ENCODE measurements around the gene NRXN3. TPM values are rescaled to one million over a fixed set of nuclear protein-coding genes. Genes with fewer than 3 reads are reported as not detected.

Gene NRXN3
- polyA plus RNA-seq, 1 of the 3 experiments (the other 2 are of a cell fraction) = 1.6 TPM

DNA sequence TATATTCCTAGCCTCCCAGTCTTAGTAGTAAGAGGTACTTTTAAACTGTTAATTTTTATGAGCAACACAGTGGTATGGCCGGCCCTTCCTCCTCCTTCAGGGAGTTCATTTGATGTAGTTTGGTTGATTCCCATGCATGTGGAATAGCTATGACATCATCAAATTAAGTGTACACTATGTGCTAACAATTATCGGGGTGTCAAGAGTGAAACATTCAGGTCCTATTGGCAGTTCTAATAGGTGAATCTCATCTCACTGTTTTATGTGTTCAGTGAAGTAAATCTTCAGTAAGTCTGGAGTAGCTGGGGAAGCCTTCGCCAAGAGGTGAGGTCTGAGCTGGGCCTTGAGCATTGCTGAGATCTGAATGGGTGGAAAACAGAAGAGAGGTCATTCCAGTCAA lies 1384.6 kb downstream of the NRXN3 start (continued):
- TF ChIP-seq, protein P1, sequence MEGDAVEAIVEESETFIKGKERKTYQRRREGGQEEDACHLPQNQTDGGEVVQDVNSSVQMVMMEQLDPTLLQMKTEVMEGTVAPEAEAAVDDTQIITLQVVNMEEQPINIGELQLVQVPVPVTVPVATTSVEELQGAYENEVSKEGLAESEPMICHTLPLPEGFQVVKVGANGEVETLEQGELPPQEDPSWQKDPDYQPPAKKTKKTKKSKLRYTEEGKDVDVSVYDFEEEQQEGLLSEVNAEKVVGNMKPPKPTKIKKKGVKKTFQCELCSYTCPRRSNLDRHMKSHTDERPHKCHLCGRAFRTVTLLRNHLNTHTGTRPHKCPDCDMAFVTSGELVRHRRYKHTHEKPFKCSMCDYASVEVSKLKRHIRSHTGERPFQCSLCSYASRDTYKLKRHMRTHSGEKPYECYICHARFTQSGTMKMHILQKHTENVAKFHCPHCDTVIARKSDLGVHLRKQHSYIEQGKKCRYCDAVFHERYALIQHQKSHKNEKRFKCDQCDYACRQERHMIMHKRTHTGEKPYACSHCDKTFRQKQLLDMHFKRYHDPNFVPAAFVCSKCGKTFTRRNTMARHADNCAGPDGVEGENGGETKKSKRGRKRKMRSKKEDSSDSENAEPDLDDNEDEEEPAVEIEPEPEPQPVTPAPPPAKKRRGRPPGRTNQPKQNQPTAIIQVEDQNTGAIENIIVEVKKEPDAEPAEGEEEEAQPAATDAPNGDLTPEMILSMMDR (IDR thresholded peaks at IDR 0.05) = no peak

DNA sequence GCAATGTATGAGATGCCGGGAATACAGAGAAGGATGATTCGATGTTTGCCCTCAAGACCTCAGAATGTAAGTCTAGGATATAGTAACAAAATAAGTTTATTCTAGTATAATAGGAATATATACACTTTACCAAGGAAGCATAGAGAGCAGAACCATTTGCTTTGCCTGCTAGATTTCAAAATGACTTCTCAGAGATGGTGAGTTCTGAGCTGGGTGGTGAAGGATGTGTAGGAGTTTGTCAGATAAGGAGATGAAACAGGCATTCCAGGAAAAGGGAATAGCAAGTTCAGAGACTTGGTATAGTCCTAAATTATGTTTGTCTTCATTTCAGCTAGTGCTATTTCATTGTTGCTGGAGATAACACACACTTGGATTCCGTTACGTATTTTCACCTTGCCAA lies 1385.3 kb downstream of the NRXN3 start:
- WGBS (ENCODE audit: low lambda C conversion rate) = 50% methylated on average over 4 of the region's 4 CpGs
- Histone ChIP-seq H3K9ac (no peak overlapping the region), H4K20me1 (ENCODE audit: insufficient read depth) (no peaks in the 10 kb centered on the region), H3F3A (replicated peaks; ENCODE audit: insufficient read depth) (no peaks in the 10 kb centered on the region), H2AFZ (ENCODE audit: low read depth) (no peak overlapping the region), H3K27me3 (ENCODE audit: insufficient read depth) (no peaks in the 10 kb centered on the region), H3K9me2 (no peaks in the 10 kb centered on the region), H3K9me3 (no peaks in the 10 kb centered on the region), H3K79me2 (ENCODE audit: insufficient read depth) (no peaks in the 10 kb centered on the region), H3K36me3 (replicated peaks in 1 of 2; ENCODE audit: control insufficient read depth in 1 of 2, insufficient read depth in 2 of 2, low read length in 1 of 2) (no peaks in the 10 kb centered on the region), H3K4me3 (ENCODE audit: low read depth in 2 of 2, low read length in 1 of 2) (no peak overlapping the region), H3K4me1 (ENCODE audit: control insufficient read depth in 1 of 2, insufficient read depth in 2 of 2, low read depth in 1 of 2, low read length in 1 of 2) (no peaks in the 10 kb centered on the region; a peak in 1 of 4 replicates), H3K27ac (ENCODE audit: low read depth in 2 of 2, low read length in 1 of 2) (no peak overlapping the region), H3K4me2 (no peak overlapping the region)
- CTCF ChIA-PET = no interaction called here
- POLR2A ChIA-PET = no interaction called here
- DNase-seq = no peak
- TF ChIP-seq EZH2phosphoT487 (IDR thresholded peaks at IDR 0.05; ENCODE audit: borderline replicate concordance, low read depth) (no peak), YY1 (IDR thresholded peaks at IDR 0.05; ENCODE audit: low read depth) (no peak), GATA2 (CRISPR knock-in tag; IDR thresholded peaks at IDR 0.05) (no peak), FOXJ3 (CRISPR knock-in tag; IDR thresholded peaks at IDR 0.05) (no peak), TAF1 (IDR thresholded peaks at IDR 0.05; ENCODE audit: borderline replicate concordance, low read depth, low read length) (no peak), SIN3A (IDR thresholded peaks at IDR 0.05; ENCODE audit: borderline replicate concordance, low read depth, low read length) (no peak), NFIC (IDR thresholded peaks at IDR 0.05; ENCODE audit: borderline replicate concordance) (no peak), CHD2 (IDR thresholded peaks at IDR 0.05; ENCODE audit: low read length, partially characterized antibody) (no peak), TCF12 (IDR thresholded peaks at IDR 0.05) (no peak), SMC3 (IDR thresholded peaks at IDR 0.05; ENCODE audit: low read depth, low read length) (no peak), GABPA (IDR thresholded peaks at IDR 0.05; ENCODE audit: low read depth) (no peak), RXRA (IDR thresholded peaks at IDR 0.05; ENCODE audit: borderline replicate concordance, low read depth) (no peak), MEF2A (IDR thresholded peaks at IDR 0.05; ENCODE audit: borderline replicate concordance, low read depth) (no peak), MXI1 (IDR thresholded peaks at IDR 0.05; ENCODE audit: low read depth, low read length) (no peak), RFX5 (IDR thresholded peaks at IDR 0.05; ENCODE audit: low read length) (no peak)
- TF ChIP-seq, protein P2, sequence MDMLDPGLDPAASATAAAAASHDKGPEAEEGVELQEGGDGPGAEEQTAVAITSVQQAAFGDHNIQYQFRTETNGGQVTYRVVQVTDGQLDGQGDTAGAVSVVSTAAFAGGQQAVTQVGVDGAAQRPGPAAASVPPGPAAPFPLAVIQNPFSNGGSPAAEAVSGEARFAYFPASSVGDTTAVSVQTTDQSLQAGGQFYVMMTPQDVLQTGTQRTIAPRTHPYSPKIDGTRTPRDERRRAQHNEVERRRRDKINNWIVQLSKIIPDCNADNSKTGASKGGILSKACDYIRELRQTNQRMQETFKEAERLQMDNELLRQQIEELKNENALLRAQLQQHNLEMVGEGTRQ (IDR thresholded peaks at IDR 0.05; ENCODE audit: borderline replicate concordance, low read depth, low read length) = no peak
- TF ChIP-seq, protein P3, sequence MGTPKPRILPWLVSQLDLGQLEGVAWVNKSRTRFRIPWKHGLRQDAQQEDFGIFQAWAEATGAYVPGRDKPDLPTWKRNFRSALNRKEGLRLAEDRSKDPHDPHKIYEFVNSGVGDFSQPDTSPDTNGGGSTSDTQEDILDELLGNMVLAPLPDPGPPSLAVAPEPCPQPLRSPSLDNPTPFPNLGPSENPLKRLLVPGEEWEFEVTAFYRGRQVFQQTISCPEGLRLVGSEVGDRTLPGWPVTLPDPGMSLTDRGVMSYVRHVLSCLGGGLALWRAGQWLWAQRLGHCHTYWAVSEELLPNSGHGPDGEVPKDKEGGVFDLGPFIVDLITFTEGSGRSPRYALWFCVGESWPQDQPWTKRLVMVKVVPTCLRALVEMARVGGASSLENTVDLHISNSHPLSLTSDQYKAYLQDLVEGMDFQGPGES (IDR thresholded peaks at IDR 0.05; ENCODE audit: low read depth, low read length) = no peak
- TF ChIP-seq, protein P4, sequence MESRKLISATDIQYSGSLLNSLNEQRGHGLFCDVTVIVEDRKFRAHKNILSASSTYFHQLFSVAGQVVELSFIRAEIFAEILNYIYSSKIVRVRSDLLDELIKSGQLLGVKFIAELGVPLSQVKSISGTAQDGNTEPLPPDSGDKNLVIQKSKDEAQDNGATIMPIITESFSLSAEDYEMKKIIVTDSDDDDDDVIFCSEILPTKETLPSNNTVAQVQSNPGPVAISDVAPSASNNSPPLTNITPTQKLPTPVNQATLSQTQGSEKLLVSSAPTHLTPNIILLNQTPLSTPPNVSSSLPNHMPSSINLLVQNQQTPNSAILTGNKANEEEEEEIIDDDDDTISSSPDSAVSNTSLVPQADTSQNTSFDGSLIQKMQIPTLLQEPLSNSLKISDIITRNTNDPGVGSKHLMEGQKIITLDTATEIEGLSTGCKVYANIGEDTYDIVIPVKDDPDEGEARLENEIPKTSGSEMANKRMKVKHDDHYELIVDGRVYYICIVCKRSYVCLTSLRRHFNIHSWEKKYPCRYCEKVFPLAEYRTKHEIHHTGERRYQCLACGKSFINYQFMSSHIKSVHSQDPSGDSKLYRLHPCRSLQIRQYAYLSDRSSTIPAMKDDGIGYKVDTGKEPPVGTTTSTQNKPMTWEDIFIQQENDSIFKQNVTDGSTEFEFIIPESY (IDR thresholded peaks at IDR 0.05; ENCODE audit: borderline replicate concordance, low read depth) = no peak
- TF ChIP-seq, protein P5, sequence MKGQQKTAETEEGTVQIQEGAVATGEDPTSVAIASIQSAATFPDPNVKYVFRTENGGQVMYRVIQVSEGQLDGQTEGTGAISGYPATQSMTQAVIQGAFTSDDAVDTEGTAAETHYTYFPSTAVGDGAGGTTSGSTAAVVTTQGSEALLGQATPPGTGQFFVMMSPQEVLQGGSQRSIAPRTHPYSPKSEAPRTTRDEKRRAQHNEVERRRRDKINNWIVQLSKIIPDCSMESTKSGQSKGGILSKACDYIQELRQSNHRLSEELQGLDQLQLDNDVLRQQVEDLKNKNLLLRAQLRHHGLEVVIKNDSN (IDR thresholded peaks at IDR 0.05; ENCODE audit: borderline replicate concordance, low read depth) = no peak

Measured in SK-N-SH (cell line).